NCI-H128 (cell line): ENCODE measurements around the gene SLC7A10.
A peak's percentile ranks its signal among the peaks of the same experiment; 100 is the strongest.
"Not testable (repeated sequence)": the region's sequence is repeated elsewhere in the genome, so short reads cannot be mapped to it uniquely, and the experiment has no call there.

Experiments used
- DNase-seq: peaks from one replicate; lab custom pipeline; 2025; ENCODE audit not compliant: unreplicated experiment; lab: John Stamatoyannopoulos, UW

SLC7A10 gene

DNA sequence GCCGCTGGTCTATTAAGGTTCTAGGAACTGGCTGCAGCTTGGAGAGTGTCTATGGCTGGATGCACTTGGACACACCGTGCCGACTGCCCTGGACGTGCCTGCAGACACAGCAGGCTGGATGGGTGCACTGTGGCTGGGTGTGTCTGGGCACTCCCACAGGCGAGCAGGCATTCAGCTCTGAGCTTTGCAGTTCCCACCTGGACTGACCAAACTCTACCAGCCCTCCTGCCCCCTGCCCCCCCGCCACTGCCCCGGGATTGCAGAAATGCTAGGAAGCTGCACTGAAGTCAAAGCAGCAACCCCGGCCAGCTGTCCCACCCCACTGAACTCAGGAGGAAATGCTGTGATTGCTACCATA lies 38.5 kb downstream of the SLC7A10 start:
- no peak for DNase-seq

DNA sequence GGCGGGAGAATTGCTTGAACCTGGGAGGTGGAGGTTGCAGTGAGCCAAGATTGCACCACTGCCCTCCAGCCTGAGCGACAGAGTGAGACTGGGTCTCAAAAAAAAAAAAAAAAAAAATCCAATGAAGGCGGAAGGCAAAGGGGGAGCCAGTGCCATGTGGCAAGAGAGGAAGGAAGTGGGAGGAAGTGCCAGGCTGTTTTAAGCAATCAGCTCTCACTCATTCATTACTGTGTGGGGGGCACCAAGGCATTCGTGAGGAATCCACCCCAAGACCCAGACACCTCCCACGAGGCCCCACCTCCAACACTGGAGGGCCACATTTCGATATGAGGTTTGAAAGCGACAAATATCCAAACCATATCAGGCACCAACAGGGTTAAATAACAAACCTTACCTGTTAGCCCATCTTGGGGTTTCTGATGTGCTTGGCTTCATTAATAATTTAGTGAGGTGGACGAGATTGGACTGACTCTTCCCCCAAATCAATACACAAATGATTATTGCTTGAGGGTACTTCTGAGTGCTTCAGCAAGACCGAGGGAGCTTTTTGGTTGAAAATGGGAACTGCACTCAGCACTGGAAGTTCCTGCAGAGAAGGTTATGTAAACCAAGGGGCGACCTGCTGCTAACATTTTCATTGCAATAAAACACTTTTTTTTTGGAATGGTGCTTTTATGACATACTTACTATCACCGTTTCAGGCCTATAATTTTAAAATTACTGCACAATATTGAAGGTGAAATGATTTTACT lies 39.0 kb downstream of the SLC7A10 start:
- DNase-seq, result no peak

DNA sequence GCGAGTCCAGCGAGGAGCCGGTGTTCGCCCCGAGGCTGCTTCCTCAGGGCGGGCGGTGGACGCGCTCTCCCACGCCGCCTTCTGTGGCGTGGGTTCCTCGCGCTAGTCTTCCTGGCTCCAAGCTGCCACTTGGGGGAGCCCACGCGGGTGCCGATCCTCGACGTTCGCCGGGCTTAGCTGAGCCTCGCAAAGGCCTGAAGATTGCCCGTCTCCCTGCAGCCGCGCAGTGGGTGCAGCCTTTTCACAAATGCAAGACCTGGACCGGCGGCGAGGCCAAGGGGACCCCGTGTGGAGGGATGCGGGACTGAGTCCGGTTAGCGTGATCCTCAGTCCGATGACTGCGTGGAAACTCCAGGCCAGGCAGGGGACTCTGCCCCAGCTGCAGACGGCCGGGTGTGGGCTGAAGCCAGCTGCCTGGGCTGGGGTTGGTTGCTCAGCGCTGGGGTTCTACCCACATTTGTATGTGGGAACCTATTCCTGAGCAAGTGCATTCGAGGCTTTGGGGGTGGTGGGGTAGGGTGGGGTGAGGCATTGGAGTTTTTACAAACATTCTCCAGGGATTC lies 48.2 kb downstream of the SLC7A10 start:
- peak; percentile 49 for DNase-seq

DNA sequence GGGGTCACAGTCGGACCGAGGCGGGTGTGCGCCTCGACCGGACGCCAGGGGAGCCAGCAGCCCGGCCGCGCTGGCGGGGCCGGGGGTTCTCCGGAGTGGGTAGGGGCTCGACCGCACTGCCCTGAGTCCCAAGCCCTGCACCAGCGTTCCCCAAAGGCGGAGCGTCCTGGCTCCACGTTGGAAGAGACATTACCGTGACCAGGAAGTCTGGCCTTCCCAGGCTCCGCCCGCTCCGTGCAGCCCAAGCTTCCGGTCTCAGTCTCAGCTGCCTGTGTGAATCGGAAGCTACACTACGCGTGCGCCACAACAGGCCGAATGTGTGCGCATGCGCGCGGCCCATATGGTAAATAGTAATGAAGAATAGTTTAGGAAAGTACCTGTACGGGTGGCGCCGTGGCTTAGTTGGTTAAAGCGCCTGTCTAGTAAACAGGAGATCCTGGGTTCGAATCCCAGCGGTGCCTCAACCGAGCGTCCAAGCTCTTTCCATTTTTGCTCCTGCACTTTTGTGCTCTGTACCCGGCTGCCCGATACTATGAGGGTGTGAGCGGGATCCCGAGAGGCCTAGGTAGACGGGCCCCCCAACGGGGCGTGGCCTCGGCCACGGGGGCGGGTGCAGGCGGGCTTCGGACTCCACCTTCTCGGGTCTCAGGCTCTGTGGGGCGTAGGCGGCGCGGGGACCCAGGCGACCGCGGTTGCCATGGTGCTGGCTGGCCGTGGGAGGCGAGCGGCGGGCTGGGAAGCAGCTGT lies 48.8 kb downstream of the SLC7A10 start:
- DNase-seq, result peak; percentile 95

DNA sequence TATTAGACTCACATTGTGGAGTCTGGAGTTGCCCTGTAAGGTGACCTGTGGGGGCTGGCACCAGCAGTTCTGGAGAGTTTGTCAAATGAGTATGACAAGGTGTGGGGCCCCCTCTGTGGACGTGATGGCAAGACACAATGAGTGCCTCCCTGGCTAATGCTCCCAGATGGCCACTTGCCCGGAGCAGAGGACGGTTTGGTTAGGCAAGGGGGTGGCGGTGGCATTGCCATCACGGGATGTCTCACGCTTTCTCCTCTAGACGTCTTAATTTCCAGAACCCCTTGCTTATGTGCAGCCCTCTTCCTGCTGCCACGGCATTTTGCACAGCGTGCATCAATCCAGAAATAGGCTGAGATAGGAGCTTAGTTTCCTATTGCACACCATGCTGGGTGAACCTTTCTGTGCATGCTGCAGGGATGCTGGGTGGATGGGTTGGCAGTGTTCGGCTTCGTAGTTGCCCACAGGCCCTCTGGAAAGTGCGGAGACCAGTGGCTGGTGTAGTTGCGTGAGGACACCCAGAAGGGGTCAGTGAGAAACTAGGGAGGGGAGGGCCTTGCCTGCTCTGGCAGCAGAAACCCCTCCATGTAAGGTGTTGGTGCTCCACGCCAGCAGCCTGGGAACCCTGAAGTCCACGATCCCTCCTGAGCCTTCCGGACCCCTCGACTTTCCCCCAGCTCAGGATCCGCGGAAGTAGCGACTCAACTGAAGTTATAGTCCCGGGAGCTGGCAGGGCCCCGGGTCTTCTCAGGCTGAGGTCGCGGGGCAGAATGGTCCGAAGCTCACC lies 49.6 kb downstream of the SLC7A10 start:
- DNase-seq, result no peak

DNA sequence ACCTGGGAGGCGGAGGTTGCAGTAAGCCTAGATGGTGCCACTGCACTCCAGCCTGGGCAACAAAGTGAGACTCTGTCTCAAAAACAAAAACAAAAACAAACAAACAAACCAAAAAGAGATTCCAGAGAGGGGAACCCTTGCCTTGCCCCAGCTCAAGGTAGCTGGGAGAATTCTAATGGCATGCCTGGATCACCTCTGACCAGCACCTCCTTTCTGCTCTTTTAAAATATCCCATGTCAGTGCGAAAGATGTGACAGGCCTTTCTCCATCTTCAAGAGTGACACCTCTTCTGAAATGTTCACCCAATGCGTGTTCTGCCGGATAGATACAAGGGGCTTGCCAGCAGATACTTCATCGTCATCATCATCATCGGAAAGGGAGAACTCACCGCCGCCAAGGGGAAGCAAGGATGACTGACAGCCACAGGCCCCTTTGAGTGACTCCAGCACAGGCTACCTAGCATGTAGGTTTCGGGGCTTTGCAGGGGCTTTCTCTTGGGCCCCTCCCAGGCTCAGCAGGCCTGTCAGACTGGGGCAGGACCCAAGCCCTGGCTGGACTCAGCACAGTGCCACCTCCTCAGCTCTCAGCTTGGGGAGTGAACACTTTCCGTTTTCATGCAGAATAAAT lies 50.4 kb downstream of the SLC7A10 start:
- DNase-seq, result no peak

DNA sequence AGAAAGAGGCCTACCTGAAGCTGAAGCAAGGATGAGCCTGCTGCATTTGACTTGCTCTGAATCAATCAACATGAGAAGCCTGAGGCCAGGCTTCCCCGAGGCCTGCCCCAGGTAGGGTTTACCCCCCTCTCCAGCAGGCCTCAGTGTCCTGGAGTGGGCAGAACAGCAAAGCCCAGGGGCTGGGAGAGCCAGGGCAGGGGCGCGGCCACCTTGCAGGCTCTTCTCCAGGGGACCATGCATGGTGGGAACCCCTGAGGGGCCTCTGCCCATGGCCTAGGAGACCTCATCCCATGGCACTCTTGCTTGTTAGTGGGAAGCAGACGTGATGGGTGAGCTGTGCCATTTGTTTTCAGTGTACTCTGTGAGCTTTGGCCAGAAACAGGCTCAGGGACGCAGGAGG lies 51.5 kb downstream of the SLC7A10 start:
- no peak for DNase-seq

DNA sequence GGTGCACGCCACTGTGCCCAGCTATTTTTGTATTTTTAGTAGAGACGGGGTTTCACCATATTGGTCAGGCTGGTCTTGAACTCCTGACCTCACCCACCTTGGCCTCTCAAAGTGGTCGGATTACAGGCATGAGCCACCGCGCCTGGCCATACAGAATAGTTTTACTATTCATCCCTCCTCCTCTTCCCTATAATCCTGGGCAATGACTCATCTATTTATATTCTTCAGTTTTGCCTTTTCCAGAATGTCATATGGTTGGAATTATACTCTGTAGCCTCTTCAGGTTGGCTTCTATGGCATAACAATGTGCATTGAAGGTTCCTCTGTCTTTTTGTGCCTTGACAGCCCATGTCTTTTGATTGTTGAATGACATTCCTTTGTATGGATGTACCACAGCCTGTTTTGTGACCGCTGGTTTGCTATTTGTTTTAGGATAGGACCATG lies 53.7 kb downstream of the SLC7A10 start:
- DNase-seq, result no peak

DNA sequence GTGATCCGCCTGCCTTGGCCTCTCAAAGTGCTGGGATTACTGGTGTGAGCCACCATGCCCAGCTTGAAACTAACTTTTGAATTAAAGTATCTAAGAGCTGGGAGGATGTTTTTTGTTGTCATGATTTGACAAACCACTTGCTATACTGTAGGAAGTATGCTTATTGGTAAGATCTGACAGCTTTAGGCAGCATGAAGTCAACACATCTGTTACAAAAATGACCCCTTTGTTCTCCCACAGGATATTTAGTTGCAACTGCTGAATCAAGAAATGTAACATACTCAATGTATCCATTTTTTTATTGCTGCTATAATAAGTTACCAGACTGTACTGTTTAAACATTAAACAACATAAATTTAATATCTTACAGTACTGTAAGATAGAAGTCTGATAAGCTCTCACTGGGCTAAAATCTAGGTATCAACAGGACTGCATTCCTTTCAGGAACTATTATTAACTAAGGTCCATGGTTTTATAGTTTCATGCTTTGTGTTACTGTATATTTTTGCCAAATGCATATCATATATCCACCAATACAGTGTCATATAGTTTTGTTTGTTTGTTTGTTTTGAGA lies 54.3 kb downstream of the SLC7A10 start:
- DNase-seq, result no peak

DNA sequence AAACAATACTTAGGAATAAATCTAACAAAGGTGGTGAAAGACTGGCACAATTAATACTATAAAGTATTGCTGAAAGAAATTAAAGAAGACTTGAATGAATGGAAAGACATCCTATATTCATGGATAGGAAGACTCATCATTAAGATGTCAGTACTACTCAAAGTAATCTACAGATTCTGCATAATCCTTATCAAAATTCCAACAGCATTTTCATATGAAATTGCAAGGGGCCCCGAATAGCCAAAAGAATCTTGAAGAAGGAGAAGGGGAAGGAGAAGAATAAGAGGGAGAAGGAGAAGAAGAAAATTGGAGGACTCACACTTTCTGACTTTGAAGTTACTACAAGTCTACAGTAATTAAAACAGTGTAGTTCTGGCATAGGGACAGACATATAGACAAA lies 57.1 kb downstream of the SLC7A10 start:
- DNase-seq, result no peak

DNA sequence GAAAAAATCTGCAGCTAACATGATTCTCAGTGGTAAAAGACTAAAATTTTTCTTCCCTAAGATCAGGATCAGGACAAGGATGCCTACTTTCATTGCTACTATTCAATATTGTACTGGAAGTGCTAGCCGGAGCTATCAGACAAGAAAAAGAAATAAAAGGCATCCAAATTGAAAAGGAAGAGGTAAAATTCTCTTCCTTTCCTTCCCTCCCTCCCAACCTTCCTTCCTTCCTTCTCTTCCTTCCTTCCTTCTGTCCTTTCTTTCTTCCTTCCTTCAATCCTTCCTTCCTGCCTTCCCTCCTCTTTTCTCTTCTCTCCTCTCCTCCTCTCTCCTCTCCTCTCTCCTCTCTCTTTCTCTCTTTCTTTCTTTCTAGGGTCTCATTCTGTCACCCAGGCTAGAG lies 58.2 kb downstream of the SLC7A10 start:
- DNase-seq, result no peak

DNA sequence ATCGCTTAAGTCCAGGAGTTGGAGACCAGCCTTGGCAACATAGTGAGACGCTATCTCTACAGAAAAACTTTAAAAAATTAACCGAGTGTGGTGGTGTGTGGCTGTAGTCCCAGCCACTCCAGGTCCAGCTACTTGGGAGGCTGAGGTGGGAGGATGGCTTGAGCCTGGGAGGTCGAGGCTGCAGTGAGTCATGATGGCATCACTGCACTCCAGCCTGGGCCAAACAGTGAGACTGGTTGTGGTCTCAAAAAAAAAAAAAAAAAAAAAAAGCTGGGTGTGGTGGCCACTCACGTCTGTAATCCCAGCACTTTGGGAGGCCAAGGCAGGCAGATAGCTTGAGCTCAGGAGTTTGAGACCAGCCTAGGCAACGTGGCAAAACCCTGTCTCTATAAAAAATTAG lies 59.6 kb downstream of the SLC7A10 start:
- not testable (repeated sequence) for DNase-seq

DNA sequence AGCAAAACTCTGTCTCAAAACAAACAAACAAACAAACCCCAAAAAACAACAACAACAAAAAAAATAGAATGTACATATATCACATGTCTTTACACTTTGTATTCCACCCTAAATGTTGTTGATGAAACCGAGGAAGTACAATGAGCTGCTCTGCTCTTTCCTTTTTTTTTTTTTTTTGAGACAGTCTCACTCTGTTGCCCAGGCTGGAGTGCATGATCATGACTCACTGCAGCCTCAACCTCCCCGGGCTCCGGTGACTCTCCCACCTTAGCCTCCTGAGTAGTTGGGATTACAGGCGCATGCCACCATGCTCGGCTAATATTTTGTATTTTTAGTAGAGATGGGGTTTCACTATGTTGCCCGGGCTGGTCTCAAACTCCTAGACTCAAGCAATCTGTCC lies 62.2 kb downstream of the SLC7A10 start:
- no peak for DNase-seq

DNA sequence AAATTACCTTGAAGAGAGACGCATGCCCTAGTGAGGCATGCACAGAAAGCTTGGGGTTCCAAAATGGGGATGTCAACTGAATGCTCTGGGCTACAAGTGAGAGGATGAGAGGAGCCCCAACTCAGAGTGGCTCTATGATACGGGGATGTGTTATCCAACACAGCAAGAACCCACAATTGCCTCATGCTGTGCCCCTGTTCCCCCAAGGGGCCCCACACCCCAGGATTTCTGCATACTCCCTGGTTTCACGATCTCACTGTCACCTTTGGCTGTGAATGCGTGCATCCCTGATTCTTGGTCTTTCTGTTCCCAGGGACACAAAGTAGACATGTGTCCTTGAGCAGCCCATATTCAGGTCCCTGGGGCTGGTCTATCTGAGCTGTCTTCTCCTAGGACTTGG lies 64.4 kb downstream of the SLC7A10 start:
- no peak for DNase-seq

DNA sequence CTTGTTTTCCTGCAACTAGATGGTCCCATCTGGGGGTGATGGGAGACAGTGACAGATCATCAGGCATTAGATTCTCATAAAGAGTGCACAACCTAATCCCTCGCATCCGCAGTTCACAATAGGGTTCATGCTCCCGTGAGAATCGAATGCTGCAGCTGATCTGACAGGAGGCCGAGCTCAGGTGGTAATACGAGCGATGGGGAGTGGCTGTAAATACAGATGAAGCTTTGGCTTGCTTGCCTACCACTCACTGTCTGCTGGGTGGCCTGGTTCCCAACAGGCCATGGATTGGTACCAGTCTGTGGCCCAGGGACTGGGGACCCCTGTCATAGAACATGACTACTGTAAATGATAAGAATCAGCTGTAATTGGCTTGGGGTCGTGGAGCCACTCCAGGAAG lies 65.8 kb downstream of the SLC7A10 start:
- DNase-seq, result no peak

DNA sequence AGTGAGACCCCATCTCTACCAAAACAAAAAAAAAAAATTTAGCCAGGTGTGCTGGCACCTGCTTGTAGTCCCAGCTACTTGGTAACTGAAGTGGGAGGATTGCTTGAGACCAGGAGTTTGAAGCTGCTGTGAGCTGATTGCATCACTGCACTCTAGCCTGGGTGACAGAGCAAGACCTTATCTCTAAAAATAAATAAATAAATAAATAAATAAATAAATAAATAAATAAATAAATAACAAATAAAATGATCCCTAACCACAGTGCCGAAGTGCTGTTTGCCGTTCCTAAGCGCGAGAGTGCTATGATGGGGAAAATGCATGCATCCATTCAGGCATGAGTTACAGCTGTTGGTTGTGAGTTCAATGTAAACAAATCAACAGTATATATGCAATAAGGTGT lies 66.5 kb downstream of the SLC7A10 start:
- DNase-seq, result no peak
